SK-N-MC (cell line): ENCODE measurements around the gene ENO3.
A peak's percentile ranks its signal among the peaks of the same experiment; 100 is the strongest.

Experiments
- DNase-seq: peaks from one replicate; pipeline ENCODE4 v3.0.0-alpha.2; 2011; ENCODE audit warnings: low read depth, low spot score
- H3K27ac ChIP-seq: fragments of 200-600 bp; sonication (generic); 2 replicates; pipeline ENCODE4 v1.5.1; 2016; ENCODE audit warnings: mixed run types
- H3K36me3 ChIP-seq: fragments of 200-600 bp; sonication (generic); 2 replicates; pipeline ENCODE4 v1.6.1; 2017; ENCODE audit warnings: antibody characterized with exemption, low read length, mixed read lengths; ENCODE audit not compliant: insufficient read depth
- H3K4me3 ChIP-seq: fragments of 200-600 bp; sonication (generic); 2 replicates; pipeline ENCODE4 v1.5.1; 2016
- H3K9ac ChIP-seq: fragments of 200-600 bp; sonication (generic); 2 replicates; pipeline ENCODE4 v1.8.0; 2017; ENCODE audit warnings: mixed run types, mixed read lengths; ENCODE audit not compliant: insufficient read length
- H3K9me3 ChIP-seq: fragments of 200-600 bp; sonication (generic); 2 replicates; pipeline ENCODE4 v1.6.1; 2017; ENCODE audit warnings: low read depth, mild to moderate bottlenecking, antibody characterized with exemption, low read length, moderate library complexity, mixed read lengths
- EZH2 ChIP-seq: fragments of 200-600 bp; sonication (generic); IDR thresholded peaks from one replicate; pipeline ENCODE4 v1.6.1; 2017; ENCODE audit warnings: antibody characterized with exemption
- FOXP2 ChIP-seq: optimal IDR thresholded peaks from 2 replicates; pipeline ENCODE3; 2011; ENCODE audit warnings: mild to moderate bottlenecking, moderate library complexity; ENCODE audit not compliant: insufficient read depth; ENCODE audit errors: extremely low read length, control extremely low read depth
- POLR2AphosphoS5 ChIP-seq: IDR thresholded peaks from 2 replicates; pipeline ENCODE4 v1.6.1; 2012; ENCODE audit warnings: mild to moderate bottlenecking, low read depth, low read length, borderline replicate concordance

Gene ENO3

DNA sequence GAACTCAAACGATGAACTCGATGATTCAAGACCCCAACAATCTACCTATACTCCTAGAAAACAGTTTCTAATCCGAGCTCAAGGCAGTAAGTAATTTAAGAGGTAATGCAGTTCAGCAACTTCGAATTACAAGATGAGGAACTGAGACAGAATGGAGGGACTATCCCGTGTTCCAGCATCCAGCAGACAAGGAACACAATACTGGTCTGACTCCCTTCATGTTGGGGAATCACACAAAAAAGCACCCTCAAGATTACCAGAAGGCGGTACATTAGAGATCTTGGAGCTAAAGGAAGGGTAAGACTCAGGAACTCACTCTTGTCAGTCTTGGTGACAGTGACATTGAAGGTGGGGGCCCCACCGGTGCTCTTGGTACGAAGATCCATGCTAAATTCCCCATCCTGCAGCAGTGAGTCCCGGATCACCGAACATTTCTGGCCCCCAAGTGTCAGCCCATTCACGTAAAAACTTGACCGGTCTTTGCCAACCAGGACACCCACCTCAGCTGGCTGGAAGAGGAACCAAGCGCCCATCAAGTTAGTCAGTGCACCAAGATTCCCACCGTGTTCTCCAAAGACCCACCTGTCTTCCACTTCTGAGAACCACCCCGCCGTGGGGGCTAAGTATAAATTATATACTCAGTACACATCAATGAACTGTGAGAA, 4.5 kb upstream of the ENO3 start:
- Histone ChIP-seq H3K4me3 (peak overlapping the region; percentile 83), H3K27ac (0 out of 2 replicates have a peak overlapping the region, but pooled peaks have one; percentile 55), H3K9me3 (no peaks in the 10 kb centered on the region), H3K36me3 (peaks cover 50% of the 10 kb centered on the region), H3K9ac (peak overlapping the region; percentile 90)
- no peak for DNase-seq
- TF ChIP-seq POLR2AphosphoS5, result peak; percentile 21; the same call in 1 of the 2 replicates
- no peak for TF ChIP-seq EZH2

GRCh38 chr17:4947010-4947410, 3.9 kb upstream of the ENO3 start:
- no peaks in the 10 kb centered on the region for H3K9me3 ChIP-seq
- H3K4me3 ChIP-seq, result peak overlapping the region; percentile 83
- H3K27ac ChIP-seq, result 0 out of 2 replicates have a peak overlapping the region, but pooled peaks have one; percentile 55
- peak overlapping the region; percentile 90 for H3K9ac ChIP-seq
- peaks cover 49% of the 10 kb centered on the region for H3K36me3 ChIP-seq
- no peak for DNase-seq
- TF ChIP-seq FOXP2 (no peak), POLR2AphosphoS5 (no peak), EZH2 (no peak)

DNA sequence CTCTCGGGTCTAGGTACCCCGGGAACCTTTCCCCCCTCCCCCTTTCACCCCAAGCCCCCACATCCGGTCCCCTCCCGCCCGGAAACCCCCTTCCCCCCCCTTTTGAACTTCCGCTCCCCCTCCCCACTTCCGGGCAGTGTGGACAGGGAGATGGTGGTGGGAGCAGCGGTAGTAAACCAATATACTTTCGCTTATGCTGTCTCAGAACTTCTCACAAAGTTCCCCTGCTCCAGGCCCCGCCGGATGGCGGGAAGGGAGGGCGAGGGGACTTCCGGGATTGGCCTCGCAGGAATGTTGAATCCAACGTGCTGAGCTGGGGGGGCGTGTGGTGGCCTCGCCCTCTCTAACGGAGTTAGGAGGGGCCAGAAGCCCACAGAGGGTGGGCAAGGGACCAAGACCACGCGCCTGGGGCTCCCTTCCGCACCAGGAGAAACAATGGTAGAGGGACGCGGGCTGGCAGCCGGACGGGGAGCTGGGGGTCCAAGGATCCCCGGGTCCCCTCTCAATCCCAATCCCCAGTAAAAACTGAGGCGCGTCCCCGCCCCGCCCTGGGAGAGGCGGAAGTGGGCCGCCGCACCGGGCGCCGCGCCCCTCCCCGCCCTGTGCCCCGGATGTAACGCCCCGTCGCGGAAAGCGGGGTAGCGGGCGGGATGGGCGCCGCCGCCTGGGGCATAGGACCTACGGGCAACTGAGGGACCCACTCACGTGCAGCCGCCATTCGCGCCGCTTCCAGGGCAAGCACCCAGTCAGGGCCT, 3.3 kb upstream of the ENO3 start:
- no peak for DNase-seq
- H3K27ac ChIP-seq, result peak overlapping the region; percentile 97
- no peaks in the 10 kb centered on the region for H3K9me3 ChIP-seq
- peak overlapping the region; percentile 83 for H3K4me3 ChIP-seq
- peaks cover 43% of the 10 kb centered on the region for H3K36me3 ChIP-seq
- TF ChIP-seq POLR2AphosphoS5 (no peak; the same call in 1 of the 2 replicates), FOXP2 (no peak), EZH2 (no peak)
- peak overlapping the region; percentile 90 for H3K9ac ChIP-seq

DNA sequence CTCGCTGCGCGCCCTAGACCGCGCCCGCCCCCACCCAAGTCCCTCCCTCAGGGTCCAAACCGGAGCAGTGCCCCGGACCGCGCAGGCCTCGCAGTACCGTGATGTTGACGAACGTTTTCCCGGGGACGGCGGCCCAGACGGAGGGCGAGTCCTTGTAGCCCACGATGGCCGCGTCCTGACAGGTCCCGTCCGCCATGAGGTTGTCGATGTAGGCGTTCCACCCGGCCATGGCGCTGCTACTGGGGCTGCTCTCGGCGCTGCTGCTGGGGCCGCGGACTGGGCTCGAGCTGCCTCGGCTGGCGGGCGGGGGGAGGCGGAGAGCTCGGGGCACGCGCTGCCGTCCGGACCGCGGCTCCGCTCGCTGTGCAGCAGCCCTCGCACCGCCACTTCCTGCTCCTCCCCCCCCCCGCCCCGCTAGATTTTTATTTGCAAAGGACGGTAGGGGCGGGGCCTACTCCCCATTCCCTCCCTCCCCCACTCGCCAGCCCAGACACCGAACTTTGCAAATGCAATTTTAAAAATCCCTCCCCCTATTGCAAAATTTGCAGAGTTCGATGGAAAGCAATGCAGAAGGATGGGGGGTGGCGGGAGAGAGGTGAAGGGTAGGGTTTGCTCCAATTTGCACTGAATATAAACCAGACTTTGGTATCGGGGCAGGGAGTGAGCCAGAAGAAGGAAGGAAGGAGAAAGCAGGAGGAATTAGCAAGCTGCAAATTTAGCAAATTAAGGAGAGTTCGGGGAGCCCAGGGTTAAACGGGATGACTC, 2.6 kb upstream of the ENO3 start, which contains the start of gene PFN1:
PFN1 (minus strand) TSS at position 365 of the 765 bp plus-strand sequence; CDS start at position 229, 136 bp downstream.
- H3K27ac ChIP-seq, result peak within 1 kb of the TSS; percentile 97
- H3K9me3 ChIP-seq, result no peaks in the 10 kb centered on the region
- peaks cover 36% of the 10 kb centered on the region for H3K36me3 ChIP-seq
- TF ChIP-seq FOXP2, result no peak
- no peak for TF ChIP-seq EZH2
- peak; percentile 62; the same call in 1 of the 2 replicates for TF ChIP-seq POLR2AphosphoS5
- DNase-seq, result peak; percentile 52
- peak within 1 kb of the TSS; percentile 83 for H3K4me3 ChIP-seq
- H3K9ac ChIP-seq, result peak within 1 kb of the TSS; percentile 90

GRCh38 chr17:4948931-4949320, 2.0 kb upstream of the ENO3 start:
- peak overlapping the region; percentile 97 for H3K27ac ChIP-seq
- no peak for DNase-seq
- TF ChIP-seq POLR2AphosphoS5 (no peak), EZH2 (no peak), FOXP2 (no peak)
- H3K9ac ChIP-seq, result peak overlapping the region; percentile 81
- peak overlapping the region; percentile 83 for H3K4me3 ChIP-seq
- H3K36me3 ChIP-seq, result peaks cover 33% of the 10 kb centered on the region
- H3K9me3 ChIP-seq, result no peaks in the 10 kb centered on the region

DNA sequence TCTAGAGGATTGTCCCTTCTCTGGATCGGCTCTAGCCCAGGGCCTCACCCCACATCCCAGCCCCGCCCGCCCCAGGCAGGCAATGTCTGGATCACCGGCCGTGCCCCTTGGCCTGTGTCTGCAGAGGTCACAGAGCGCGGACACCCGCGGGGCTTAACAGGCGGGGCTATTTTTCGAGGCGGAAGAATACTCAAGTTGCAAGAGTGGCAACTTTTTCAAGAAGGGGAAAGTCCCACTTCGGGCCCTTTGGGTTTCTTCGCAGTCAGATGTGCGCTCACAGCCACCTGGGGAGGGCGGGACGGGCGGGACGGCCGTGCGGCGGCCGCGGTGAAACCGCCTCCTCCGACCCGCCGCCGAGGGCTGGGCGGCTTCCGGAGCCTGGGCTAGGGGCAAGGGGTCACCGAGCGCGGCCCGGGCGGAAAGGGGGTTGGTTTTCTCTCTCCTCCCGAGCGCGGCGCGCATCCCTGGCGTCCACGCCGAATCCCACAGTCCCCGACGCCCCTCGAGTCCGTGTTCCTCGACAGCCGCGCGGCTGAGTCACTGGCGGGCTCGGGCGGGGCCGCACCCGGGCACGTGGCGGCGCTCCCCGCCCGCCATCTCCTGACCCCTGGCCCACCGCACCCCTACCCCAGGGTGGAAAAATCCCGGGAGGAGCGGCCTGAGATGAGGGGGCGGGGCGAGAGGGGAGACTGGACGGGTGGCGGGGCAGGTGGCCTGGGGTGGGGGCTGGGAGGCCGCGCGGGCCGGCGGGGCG, 1.4 kb upstream of the ENO3 start:
- peak overlapping the region; percentile 97 for H3K27ac ChIP-seq
- peak overlapping the region; percentile 81 for H3K9ac ChIP-seq
- TF ChIP-seq EZH2, result no peak
- no peak; the same call in 1 of the 2 replicates for TF ChIP-seq POLR2AphosphoS5
- TF ChIP-seq FOXP2, result no peak
- peaks cover 27% of the 10 kb centered on the region for H3K36me3 ChIP-seq
- DNase-seq, result no peak
- H3K9me3 ChIP-seq, result no peaks in the 10 kb centered on the region
- H3K4me3 ChIP-seq, result peak overlapping the region; percentile 83

GRCh38 chr17:4950075-4950745, 709 bp upstream of the ENO3 start:
- Histone ChIP-seq H3K36me3 (peaks cover 20% of the 10 kb centered on the region), H3K9me3 (no peaks in the 10 kb centered on the region), H3K4me3 (no peak overlapping the region), H3K9ac (no peak overlapping the region), H3K27ac (peak overlapping the region; percentile 64)
- TF ChIP-seq POLR2AphosphoS5, result no peak
- no peak for TF ChIP-seq FOXP2
- no peak for TF ChIP-seq EZH2
- no peak for DNase-seq

DNA sequence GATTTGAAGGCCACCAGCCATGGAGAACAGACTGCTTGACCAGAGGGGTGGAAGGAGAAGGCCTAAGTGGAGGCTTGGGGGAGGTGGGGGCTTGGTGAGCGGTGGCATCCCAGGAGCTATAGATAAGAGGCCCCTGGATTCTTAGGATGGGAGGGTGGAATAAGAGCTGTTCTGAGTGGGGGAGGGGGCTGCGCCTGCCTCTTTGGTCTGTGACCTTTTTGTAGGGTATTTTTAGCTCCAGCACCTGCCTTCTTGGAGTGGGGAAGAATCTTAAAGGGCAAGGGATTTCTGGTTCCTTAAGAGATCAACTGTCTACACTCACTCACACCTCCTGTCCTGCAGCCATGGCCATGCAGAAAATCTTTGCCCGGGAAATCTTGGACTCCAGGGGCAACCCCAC, 567 bp downstream of the ENO3 start:
- Histone ChIP-seq H3K4me3 (no peak overlapping the region), H3K9me3 (no peaks in the 10 kb centered on the region), H3K36me3 (peaks cover 7% of the 10 kb centered on the region), H3K9ac (no peak overlapping the region), H3K27ac (no peak overlapping the region)
- TF ChIP-seq EZH2 (no peak), FOXP2 (no peak), POLR2AphosphoS5 (no peak)
- DNase-seq, result no peak
